SK-N-MC (cell line): ENCODE results near the gene BACE1-AS.

ENCODE experiments used
- EZH2 ChIP-seq: fragments of 200-600 bp; sonication (generic); IDR thresholded peaks from one replicate; pipeline ENCODE4 v1.6.1; 2017; ENCODE audit warnings: antibody characterized with exemption
- POLR2AphosphoS5 ChIP-seq: IDR thresholded peaks from 2 replicates; pipeline ENCODE4 v1.6.1; 2012; ENCODE audit warnings: mild to moderate bottlenecking, low read depth, low read length, borderline replicate concordance

- TF ChIP-seq EZH2 (no peak), POLR2AphosphoS5 (no peak)
Measured at GRCh38 chr11:117249571-117249970, 41.6 kb upstream of the BACE1-AS start.
